H1 (cell line): ENCODE results near the gene SPN. TPM values are rescaled to one million over a fixed set of nuclear protein-coding genes. Genes with fewer than 3 reads are reported as not detected.

Experiments used
- CHD1 ChIP-seq: IDR thresholded peaks from 2 replicates; pipeline ENCODE4 v1.6.1; 2012; ENCODE audit warnings: low read depth, low read length, improper control_type of control experiment
- CHD7 ChIP-seq: fragments of 300-600 bp; sonication (generic); IDR thresholded peaks from 2 replicates; pipeline ENCODE4 v1.7.1; 2012; ENCODE audit warnings: low read length, moderate library complexity, mild to moderate bottlenecking, inconsistent platforms; ENCODE audit not compliant: insufficient replicate concordance
- RAD21 ChIP-seq, 2 experiments: IDR thresholded peaks in 1 of 2; conservative IDR thresholded peaks in 1 of 2; 2 replicates each; pipeline ENCODE4 v1.6.1; 2011; ENCODE audit warnings: low read depth in 2 of 2, low read length in 2 of 2, improper control_type of control experiment in 1 of 2, inconsistent platforms in 1 of 2, mild to moderate bottlenecking in 1 of 2, moderate library complexity in 1 of 2
- SIX5 ChIP-seq: IDR thresholded peaks from 2 replicates; pipeline ENCODE4 v1.6.1; 2011; ENCODE audit warnings: mild to moderate bottlenecking, low read depth, low read length
- SP1 ChIP-seq: IDR thresholded peaks from 2 replicates; pipeline ENCODE4 v1.6.1; 2011; ENCODE audit warnings: low read depth, low read length
- SUZ12 ChIP-seq: fragments of 200-600 bp; sonication (generic); IDR thresholded peaks from 2 replicates; pipeline ENCODE4 v1.6.1; 2012; ENCODE audit warnings: mild to moderate bottlenecking, inconsistent platforms, low read length, moderate library complexity, mixed read lengths
- TAF1 ChIP-seq: IDR thresholded peaks from 2 replicates; pipeline ENCODE4 v1.6.1; 2011; ENCODE audit warnings: mild to moderate bottlenecking, low read depth, low read length
- USF2 ChIP-seq: IDR thresholded peaks from 2 replicates; pipeline ENCODE4 v1.6.1; 2011; ENCODE audit warnings: low read length, improper control_type of control experiment
- YY1 ChIP-seq: IDR thresholded peaks from 2 replicates; pipeline ENCODE4 v1.6.1; 2011; ENCODE audit warnings: low read depth, mild to moderate bottlenecking, low read length
- polyA plus RNA-seq, 7 experiments: library from polyadenylated mRNA; depleted of rRNA in 3 of 7; stranded (reverse) in 5 of 7; unstranded in 2 of 7; fragments of >200 nt in 5 of 7; fragments of 200-250 nt in 2 of 7; gene quantifications; 1 replicate in 5 of 7; 2 replicates in 1 of 7; 4 replicates in 1 of 7; pipeline versions ENCODE4 v1.2.1 to v1.2.3, GENCODE V29; 2011 to 2013; ENCODE audit warnings: missing spikeins in 2 of 7, mixed read lengths in 2 of 7
- total RNA-seq: library from RNA; stranded (reverse); fragmentation: NEBNext Ultra II Directional; extraction: Animal tissue kit (Norgen Biotek cat#: 25700); gene quantifications from 2 replicates; pipeline ENCODE4 v1.2.1, GENCODE V29; 2021

Gene SPN
- total and polyA plus RNA-seq, 2 of the 8 experiments (the other 6 are each of a cell fraction or from before 2014, with no cell fraction given), result 1.5 to 1.8 TPM

GRCh38 chr16:29645694-29646187 lies 17.3 kb upstream of the SPN start (continued):
- TF ChIP-seq CHD7, result no peak
- TF ChIP-seq RAD21 (IDR thresholded peaks at IDR 0.05 in 1 of 2, conservative IDR thresholded peaks at IDR 0.05 in 1 of 2; ENCODE audit: low read depth in 2 of 2, low read length in 2 of 2), result no peak
- TF ChIP-seq SIX5, result peak; percentile 55
- TF ChIP-seq YY1, result peak; percentile 61; the same call in 1 of the 2 replicates
- TF ChIP-seq SUZ12, result no peak
- peak; percentile 88 for TF ChIP-seq USF2
- no peak for TF ChIP-seq TAF1
- TF ChIP-seq CHD1, result no peak
- 0 out of 2 replicates have a peak, but pooled peaks have one; percentile 48 for TF ChIP-seq SP1
